Measurements from ENCODE around the gene DYRK1A.

Gene DYRK1A

GRCh38 chr21:37339552-37339939, 27.0 kb upstream of the DYRK1A start:
- H3K27me3 ChIP-seq (ENCODE audit: control insufficient read depth in 1 of 2, insufficient read depth in 2 of 2, low read length in 2 of 2) = peaks cover 0 to 2% of the 10 kb centered on the region in 2 donors
- no peak overlapping the region for H3K9ac ChIP-seq (ENCODE audit: low read depth in 1 of 2, low read length in 2 of 2)
- no peaks in the 10 kb centered on the region for H3K9me3 ChIP-seq (ENCODE audit: control insufficient read depth in 1 of 2, low read length in 2 of 2)
- H3K4me1 ChIP-seq (ENCODE audit: control insufficient read depth in 1 of 2, insufficient read depth in 2 of 2, low read length in 2 of 2) = peaks cover 7 to 9% of the 10 kb centered on the region in 2 donors
- H3K36me3 ChIP-seq (ENCODE audit: control insufficient read depth in 1 of 2, insufficient read depth in 2 of 2, low read length in 2 of 2) = no peaks in the 10 kb centered on the region
- no peak overlapping the region for H3K4me3 ChIP-seq (ENCODE audit: low read depth in 1 of 2, low read length in 2 of 2)
- no peak overlapping the region for H3K27ac ChIP-seq (ENCODE audit: low read depth, low read length)

- Histone ChIP-seq H3K9me3 (ENCODE audit: control insufficient read depth in 1 of 2, low read length in 2 of 2) (no peaks in the 10 kb centered on the region), H3K4me1 (ENCODE audit: control insufficient read depth in 1 of 2, insufficient read depth in 2 of 2, low read length in 2 of 2) (peaks cover 7 to 9% of the 10 kb centered on the region in 2 donors), H3K27ac (ENCODE audit: low read depth, low read length) (no peak overlapping the region), H3K9ac (ENCODE audit: low read depth in 1 of 2, low read length in 2 of 2) (no peak overlapping the region), H3K27me3 (ENCODE audit: control insufficient read depth in 1 of 2, insufficient read depth in 2 of 2, low read length in 2 of 2) (peaks cover 0 to 2% of the 10 kb centered on the region in 2 donors), H3K36me3 (ENCODE audit: control insufficient read depth in 1 of 2, insufficient read depth in 2 of 2, low read length in 2 of 2) (no peaks in the 10 kb centered on the region), H3K4me3 (ENCODE audit: low read depth in 1 of 2, low read length in 2 of 2) (no peak overlapping the region)
Measured at GRCh38 chr21:37341254-37341960, 25.2 kb upstream of the DYRK1A start.

GRCh38 chr21:37342046-37342632, 24.4 kb upstream of the DYRK1A start:
- Histone ChIP-seq H3K9ac (ENCODE audit: low read depth in 1 of 2, low read length in 2 of 2) (no peak overlapping the region), H3K9me3 (ENCODE audit: control insufficient read depth in 1 of 2, low read length in 2 of 2) (no peaks in the 10 kb centered on the region), H3K4me3 (ENCODE audit: low read depth in 1 of 2, low read length in 2 of 2) (no peak overlapping the region), H3K27me3 (ENCODE audit: control insufficient read depth in 1 of 2, insufficient read depth in 2 of 2, low read length in 2 of 2) (peaks cover 0 to 2% of the 10 kb centered on the region in 2 donors), H3K36me3 (ENCODE audit: control insufficient read depth in 1 of 2, insufficient read depth in 2 of 2, low read length in 2 of 2) (no peaks in the 10 kb centered on the region), H3K27ac (ENCODE audit: low read depth, low read length) (no peak overlapping the region), H3K4me1 (ENCODE audit: control insufficient read depth in 1 of 2, insufficient read depth in 2 of 2, low read length in 2 of 2) (peaks cover 7 to 9% of the 10 kb centered on the region in 2 donors)

- no peak overlapping the region for H3K27ac ChIP-seq (ENCODE audit: low read depth, low read length)
- H3K4me3 ChIP-seq (ENCODE audit: low read depth in 1 of 2, low read length in 2 of 2) = no peak overlapping the region
- H3K4me1 ChIP-seq (ENCODE audit: control insufficient read depth in 1 of 2, insufficient read depth in 2 of 2, low read length in 2 of 2) = no peaks in the 10 kb centered on the region
Measured at GRCh38 chr21:37346841-37347430, 19.6 kb upstream of the DYRK1A start.

GRCh38 chr21:37348664-37349063, 17.9 kb upstream of the DYRK1A start:
- Histone ChIP-seq H3K36me3 (ENCODE audit: control insufficient read depth in 1 of 2, insufficient read depth in 2 of 2, low read length in 2 of 2) (no peaks in the 10 kb centered on the region), H3K4me1 (ENCODE audit: control insufficient read depth in 1 of 2, insufficient read depth in 2 of 2, low read length in 2 of 2) (no peaks in the 10 kb centered on the region), H3K9me3 (ENCODE audit: control insufficient read depth in 1 of 2, low read length in 2 of 2) (peaks cover 13 to 19% of the 10 kb centered on the region in 2 donors), H3K9ac (ENCODE audit: low read depth in 1 of 2, low read length in 2 of 2) (no peak overlapping the region), H3K4me3 (ENCODE audit: low read depth in 1 of 2, low read length in 2 of 2) (no peak overlapping the region), H3K27ac (ENCODE audit: low read depth, low read length) (no peak overlapping the region), H3K27me3 (ENCODE audit: control insufficient read depth in 1 of 2, insufficient read depth in 2 of 2, low read length in 2 of 2) (no peaks in the 10 kb centered on the region)

More at GRCh38 chr21:37346841-37347430, 19.6 kb upstream of the DYRK1A start:
- Histone ChIP-seq H3K36me3 (ENCODE audit: control insufficient read depth in 1 of 2, insufficient read depth in 2 of 2, low read length in 2 of 2) (no peaks in the 10 kb centered on the region), H3K9me3 (ENCODE audit: control insufficient read depth in 1 of 2, low read length in 2 of 2) (peaks cover 13 to 19% of the 10 kb centered on the region in 2 donors), H3K27me3 (ENCODE audit: control insufficient read depth in 1 of 2, insufficient read depth in 2 of 2, low read length in 2 of 2) (no peaks in the 10 kb centered on the region), H3K9ac (ENCODE audit: low read depth in 1 of 2, low read length in 2 of 2) (no peak overlapping the region)

GRCh38 chr21:37350472-37350871, 16.1 kb upstream of the DYRK1A start:
- H3K36me3 ChIP-seq (ENCODE audit: control insufficient read depth in 1 of 2, insufficient read depth in 2 of 2, low read length in 2 of 2) = no peaks in the 10 kb centered on the region
- H3K9me3 ChIP-seq (ENCODE audit: control insufficient read depth in 1 of 2, low read length in 2 of 2) = peaks cover 13 to 19% of the 10 kb centered on the region in 2 donors
- no peaks in the 10 kb centered on the region for H3K27me3 ChIP-seq (ENCODE audit: control insufficient read depth in 1 of 2, insufficient read depth in 2 of 2, low read length in 2 of 2)
- H3K4me3 ChIP-seq (ENCODE audit: low read depth in 1 of 2, low read length in 2 of 2) = no peak overlapping the region
- H3K4me1 ChIP-seq (ENCODE audit: control insufficient read depth in 1 of 2, insufficient read depth in 2 of 2, low read length in 2 of 2) = no peaks in the 10 kb centered on the region
- H3K27ac ChIP-seq (ENCODE audit: low read depth, low read length) = no peak overlapping the region
- no peak overlapping the region for H3K9ac ChIP-seq (ENCODE audit: low read depth in 1 of 2, low read length in 2 of 2)

- no peaks in the 10 kb centered on the region for H3K9me3 ChIP-seq (ENCODE audit: control insufficient read depth in 1 of 2, low read length in 2 of 2)
- no peaks in the 10 kb centered on the region for H3K4me1 ChIP-seq (ENCODE audit: control insufficient read depth in 1 of 2, insufficient read depth in 2 of 2, low read length in 2 of 2)
- peaks cover 0 to 3% of the 10 kb centered on the region in 2 donors for H3K27me3 ChIP-seq (ENCODE audit: control insufficient read depth in 1 of 2, insufficient read depth in 2 of 2, low read length in 2 of 2)
- no peaks in the 10 kb centered on the region for H3K36me3 ChIP-seq (ENCODE audit: control insufficient read depth in 1 of 2, insufficient read depth in 2 of 2, low read length in 2 of 2)
- no peak overlapping the region for H3K27ac ChIP-seq (ENCODE audit: low read depth, low read length)
- no peak overlapping the region for H3K9ac ChIP-seq (ENCODE audit: low read depth in 1 of 2, low read length in 2 of 2)
- H3K4me3 ChIP-seq (ENCODE audit: low read depth in 1 of 2, low read length in 2 of 2) = no peak overlapping the region
Measured at GRCh38 chr21:37356706-37357105, 9.9 kb upstream of the DYRK1A start.

GRCh38 chr21:37357691-37358090, 8.9 kb upstream of the DYRK1A start:
- H3K27ac ChIP-seq (ENCODE audit: low read depth, low read length) = no peak overlapping the region
- H3K36me3 ChIP-seq (ENCODE audit: control insufficient read depth in 1 of 2, insufficient read depth in 2 of 2, low read length in 2 of 2) = no peaks in the 10 kb centered on the region
- H3K9ac ChIP-seq (ENCODE audit: low read depth in 1 of 2, low read length in 2 of 2) = no peak overlapping the region
- no peaks in the 10 kb centered on the region for H3K9me3 ChIP-seq (ENCODE audit: control insufficient read depth in 1 of 2, low read length in 2 of 2)
- no peaks in the 10 kb centered on the region for H3K4me1 ChIP-seq (ENCODE audit: control insufficient read depth in 1 of 2, insufficient read depth in 2 of 2, low read length in 2 of 2)
- peaks cover 0 to 3% of the 10 kb centered on the region in 2 donors for H3K27me3 ChIP-seq (ENCODE audit: control insufficient read depth in 1 of 2, insufficient read depth in 2 of 2, low read length in 2 of 2)
- H3K4me3 ChIP-seq (ENCODE audit: low read depth in 1 of 2, low read length in 2 of 2) = no peak overlapping the region

- Histone ChIP-seq H3K36me3 (ENCODE audit: control insufficient read depth in 1 of 2, insufficient read depth in 2 of 2, low read length in 2 of 2) (no peaks in the 10 kb centered on the region), H3K27ac (ENCODE audit: low read depth, low read length) (no peak overlapping the region), H3K27me3 (ENCODE audit: control insufficient read depth in 1 of 2, insufficient read depth in 2 of 2, low read length in 2 of 2) (peaks cover 0 to 3% of the 10 kb centered on the region in 2 donors), H3K9me3 (ENCODE audit: control insufficient read depth in 1 of 2, low read length in 2 of 2) (no peaks in the 10 kb centered on the region), H3K9ac (ENCODE audit: low read depth in 1 of 2, low read length in 2 of 2) (no peak overlapping the region), H3K4me1 (ENCODE audit: control insufficient read depth in 1 of 2, insufficient read depth in 2 of 2, low read length in 2 of 2) (no peaks in the 10 kb centered on the region), H3K4me3 (ENCODE audit: low read depth in 1 of 2, low read length in 2 of 2) (no peak overlapping the region)
Measured at GRCh38 chr21:37358397-37358796, 8.2 kb upstream of the DYRK1A start.

- Histone ChIP-seq H3K4me3 (ENCODE audit: low read depth in 1 of 2, low read length in 2 of 2) (no peak overlapping the region), H3K4me1 (ENCODE audit: control insufficient read depth in 1 of 2, insufficient read depth in 2 of 2, low read length in 2 of 2) (peaks cover 8 to 13% of the 10 kb centered on the region in 2 donors), H3K9ac (ENCODE audit: low read depth in 1 of 2, low read length in 2 of 2) (no peak overlapping the region), H3K9me3 (ENCODE audit: control insufficient read depth in 1 of 2, low read length in 2 of 2) (no peaks in the 10 kb centered on the region), H3K36me3 (ENCODE audit: control insufficient read depth in 1 of 2, insufficient read depth in 2 of 2, low read length in 2 of 2) (no peaks in the 10 kb centered on the region), H3K27me3 (ENCODE audit: control insufficient read depth in 1 of 2, insufficient read depth in 2 of 2, low read length in 2 of 2) (no peaks in the 10 kb centered on the region), H3K27ac (ENCODE audit: low read depth, low read length) (no peak overlapping the region)
Measured at GRCh38 chr21:37363936-37364335, 2.6 kb upstream of the DYRK1A start.

All from duodenal mucosa (tissue), 2 donors.